HG03060 (cell line): ENCODE data around the gene SH3RF3.

Experiments
- ATAC-seq: cut with Tn5 transposase; IDR thresholded peaks from one replicate; pipeline ENCODE4 v1.9.1; 2021; ENCODE audit warnings: low read depth, moderate number of reproducible peaks; ENCODE audit not compliant: unreplicated experiment

Gene SH3RF3

GRCh38 chr2:109255654-109256053 is 126.6 kb downstream of the SH3RF3 start:
- no peak for ATAC-seq

- ATAC-seq = no peak
Observed at GRCh38 chr2:109256111-109256510, 127.1 kb downstream of the SH3RF3 start.

GRCh38 chr2:109256921-109257320 is 127.9 kb downstream of the SH3RF3 start:
- ATAC-seq = no peak

GRCh38 chr2:109257653-109258052 is 128.6 kb downstream of the SH3RF3 start:
- no peak for ATAC-seq

GRCh38 chr2:109258376-109258775 is 129.4 kb downstream of the SH3RF3 start:
- ATAC-seq = no peak

GRCh38 chr2:109258905-109259540 is 130.0 kb downstream of the SH3RF3 start:
- ATAC-seq = no peak

- ATAC-seq = no peak
Observed at GRCh38 chr2:109259671-109260070, 130.7 kb downstream of the SH3RF3 start.

- ATAC-seq = no peak
Observed at GRCh38 chr2:109260116-109260855, 131.3 kb downstream of the SH3RF3 start.

- no peak for ATAC-seq
Observed at GRCh38 chr2:109260886-109261700, 132.1 kb downstream of the SH3RF3 start.

- ATAC-seq = no peak
Observed at GRCh38 chr2:109261906-109262631, 133.1 kb downstream of the SH3RF3 start.

- ATAC-seq = no peak
Observed at GRCh38 chr2:109264595-109265328, 135.8 kb downstream of the SH3RF3 start.

- ATAC-seq = no peak
Observed at GRCh38 chr2:109265369-109265768, 136.4 kb downstream of the SH3RF3 start.

GRCh38 chr2:109265953-109266352 is 136.9 kb downstream of the SH3RF3 start:
- ATAC-seq = no peak

- ATAC-seq = no peak
Observed at GRCh38 chr2:109266496-109266895, 137.5 kb downstream of the SH3RF3 start.

- no peak for ATAC-seq
Observed at GRCh38 chr2:109266998-109267854, 138.2 kb downstream of the SH3RF3 start.

GRCh38 chr2:109268916-109269315 is 139.9 kb downstream of the SH3RF3 start:
- no peak for ATAC-seq

GRCh38 chr2:109269706-109270504 is 140.9 kb downstream of the SH3RF3 start:
- ATAC-seq = no peak
